A549 (cell line): ENCODE data around the gene TBC1D14. TPM values are rescaled to one million over a fixed set of nuclear protein-coding genes. Genes with fewer than 3 reads are reported as not detected.

Source experiments
- ATAC-seq, 2 experiments: fragments of 200-7000 bp in 1 of 2; fragments of >200 bp in 1 of 2; cut with Nextera tagmentation in 1 of 2; cut with Tn5 transposase in 1 of 2; 3 replicates each; pipeline versions ENCODE4 v1.8.0 to v1.9.1; 2018 to 2020; ENCODE audit warnings: mild to moderate bottlenecking in 1 of 2, moderate library complexity in 1 of 2
- CTCF ChIA-PET: fragments of 300-600 bp; sonication (Branson Sonifier 250); formaldehyde crosslinking; extraction: SDS; loops from one replicate; lab custom pipeline; 2021; ENCODE audit warnings: antibody characterized with exemption, inconsistent platforms; lab: Yijun Ruan, JAX
- POLR2A ChIA-PET: fragments of 350-600 bp; formaldehyde crosslinking; extraction: SDS; loops from one replicate; lab custom pipeline; 2021; ENCODE audit warnings: antibody characterized with exemption, inconsistent platforms; lab: Yijun Ruan, JAX
- DNase-seq, 2 experiments: peaks; one replicate each; pipeline versions ENCODE4 v3.0.0 to v3.0.0-alpha.2; 2011 to 2016; ENCODE audit warnings: low read depth in 1 of 2, low spot score in 1 of 2
- FAIRE-seq: peaks from 2 replicates; lab custom pipeline; 2011; peaks lifted over from hg19 to GRCh38; lab: Jason Lieb, UNC
- H3K27ac ChIP-seq, 2 experiments: fragments of >200 bp; sonication (Bioruptor Twin); formaldehyde crosslinking; 3 replicates each; pipeline ENCODE4 v1.5.1; 2016 to 2017
- H3K4me1 ChIP-seq: fragments of >200 bp; sonication (Bioruptor Twin); formaldehyde crosslinking; 3 replicates; pipeline ENCODE4 v1.6.1; 2016
- H3K4me2 ChIP-seq: fragments of >200 bp; sonication (Bioruptor Twin); formaldehyde crosslinking; 3 replicates; pipeline ENCODE4 v1.6.1; 2016
- H3K4me3 ChIP-seq: fragments of >200 bp; sonication (Bioruptor Twin); formaldehyde crosslinking; 3 replicates; pipeline ENCODE4 v1.5.1; 2016
- H3K9me3 ChIP-seq: fragments of >200 bp; sonication (Bioruptor Twin); formaldehyde crosslinking; 3 replicates; pipeline ENCODE4 v1.6.1; 2016
- BCL3 ChIP-seq: fragments of >200 bp; sonication (Bioruptor Twin); formaldehyde crosslinking; IDR thresholded peaks from 3 replicates; pipeline ENCODE4 v1.6.1; 2016
- CEBPB ChIP-seq, 2 experiments: fragments of >200 bp in 1 of 2; sonication (Bioruptor Twin) in 1 of 2; formaldehyde crosslinking in 1 of 2; IDR thresholded peaks; 2 replicates each; pipeline ENCODE4 v1.6.1; 2012 to 2016
- CHD2 ChIP-seq: fragments of 150-350 bp; IDR thresholded peaks from 2 replicates; pipeline ENCODE4 v1.6.1; 2014; ENCODE audit warnings: low read length; ENCODE audit not compliant: partially characterized antibody
- CTCF ChIP-seq: fragments of >200 bp; sonication (Bioruptor Twin); formaldehyde crosslinking; IDR thresholded peaks from 3 replicates; pipeline ENCODE4 v1.5.1; 2016
- E2F6 ChIP-seq: IDR thresholded peaks from 2 replicates; pipeline ENCODE4 v1.6.1; 2012; ENCODE audit warnings: low read depth, borderline replicate concordance
- EHF ChIP-seq: fragments of 250-450 bp; sonication (Bioruptor Pico); IDR thresholded peaks from 2 replicates; pipeline ENCODE4 v1.5.0; 2020; ENCODE audit warnings: mild to moderate bottlenecking
- EHMT2 ChIP-seq: fragments of 200-600 bp; sonication (generic); IDR thresholded peaks from 2 replicates; pipeline ENCODE4 v1.6.1; 2016; ENCODE audit warnings: antibody characterized with exemption, low read depth, mild to moderate bottlenecking, moderate library complexity
- FOSL2 ChIP-seq, 2 experiments: fragments of 450-650 bp in 1 of 2; fragments of >200 bp in 1 of 2; sonication (Bioruptor Twin) in 1 of 2; formaldehyde crosslinking; IDR thresholded peaks; 2 replicates each; pipeline versions ENCODE4 v1.5.0 to v1.6.1; 2016 to 2020; ENCODE audit warnings: mild to moderate bottlenecking in 1 of 2, moderate library complexity in 1 of 2
- HEYL ChIP-seq: fragments of 250-450 bp; sonication (Bioruptor Pico); IDR thresholded peaks from 2 replicates; pipeline ENCODE4 v1.8.0; 2021; ENCODE audit warnings: mild to moderate bottlenecking, moderate library complexity
- KDM5A ChIP-seq: fragments of 200-600 bp; sonication (generic); IDR thresholded peaks from 2 replicates; pipeline ENCODE4 v1.6.1; 2016; ENCODE audit warnings: antibody characterized with exemption, mild to moderate bottlenecking
- MAFK ChIP-seq: fragments of 450-650 bp; IDR thresholded peaks from 2 replicates; pipeline ENCODE4 v1.6.1; 2014; ENCODE audit not compliant: partially characterized antibody
- MAX ChIP-seq: IDR thresholded peaks from 2 replicates; pipeline ENCODE4 v1.6.1; 2012
- PHF8 ChIP-seq: fragments of 200-600 bp; sonication (generic); IDR thresholded peaks from 2 replicates; pipeline ENCODE4 v1.6.1; 2016; ENCODE audit warnings: low read depth, mild to moderate bottlenecking, antibody characterized with exemption, moderate library complexity, borderline replicate concordance
- RCOR1 ChIP-seq: fragments of 150-350 bp; IDR thresholded peaks from 2 replicates; pipeline ENCODE4 v1.6.1; 2014; ENCODE audit warnings: antibody characterized with exemption, low read length, low read depth
- SMC3 ChIP-seq: fragments of >200 bp; sonication (Bioruptor Twin); formaldehyde crosslinking; IDR thresholded peaks from 3 replicates; pipeline ENCODE4 v1.6.1; 2018; ENCODE audit warnings: inconsistent platforms
- SREBF2 ChIP-seq: fragments of 450-650 bp; IDR thresholded peaks from 2 replicates; pipeline ENCODE4 v1.6.1; 2014; ENCODE audit warnings: mild to moderate bottlenecking, moderate library complexity
- ZFP36 ChIP-seq: fragments of 450-650 bp; IDR thresholded peaks from 2 replicates; pipeline ENCODE4 v1.6.1; 2014; ENCODE audit warnings: borderline replicate concordance; ENCODE audit not compliant: partially characterized antibody
- ZNF302 ChIP-seq: fragments of 250-450 bp; sonication (Bioruptor Pico); IDR thresholded peaks from 2 replicates; pipeline ENCODE4 v1.9.0; 2021; ENCODE audit warnings: inconsistent platforms, mild to moderate bottlenecking, moderate library complexity
- ZSCAN20 ChIP-seq: fragments of 250-450 bp; sonication (Bioruptor Pico); IDR thresholded peaks from 2 replicates; pipeline ENCODE4 v1.8.0; 2022; ENCODE audit warnings: mild to moderate bottlenecking, moderate library complexity
- WGBS: methylation state at CpG from one replicate; pipeline ENCODE4 v1.1.6; 2017; ENCODE audit errors: missing lambda C conversion rate; 5-methylcytosine and 5-hydroxymethylcytosine counted together
- polyA plus RNA-seq, 4 experiments: library from polyadenylated mRNA; depleted of rRNA in 3 of 4; stranded (reverse); fragments of >200 nt; fragmentation: RNase III in 1 of 4; extraction: RNeasy Plus Mini Kit Qiagen cat#74134 plus additional on column Dnase treatment in 1 of 4; gene quantifications; 2 replicates in 3 of 4; 3 replicates in 1 of 4; pipeline ENCODE4 v1.2.3, GENCODE V29; 2011 to 2017
- TF ChIP-seq, protein P1 (sequence below): fragments of 450-650 bp; IDR thresholded peaks from 2 replicates; pipeline ENCODE4 v1.6.1; 2014; ENCODE audit warnings: antibody characterized with exemption
- TF ChIP-seq, protein P2 (sequence below): fragments of 150-350 bp; IDR thresholded peaks from 2 replicates; pipeline ENCODE4 v1.6.1; 2014; ENCODE audit warnings: low read depth, mild to moderate bottlenecking, low read length
- TF ChIP-seq, protein P3 (sequence below): fragments of 200-600 bp; sonication (generic); IDR thresholded peaks from 2 replicates; pipeline ENCODE4 v1.6.1; 2016; ENCODE audit warnings: antibody characterized with exemption, mild to moderate bottlenecking, moderate library complexity

The TBC1D14 gene
- polyA plus RNA-seq, 2 of the 4 experiments (the other 2 are of a cell fraction) = 30.2 to 39.0 TPM

DNA sequence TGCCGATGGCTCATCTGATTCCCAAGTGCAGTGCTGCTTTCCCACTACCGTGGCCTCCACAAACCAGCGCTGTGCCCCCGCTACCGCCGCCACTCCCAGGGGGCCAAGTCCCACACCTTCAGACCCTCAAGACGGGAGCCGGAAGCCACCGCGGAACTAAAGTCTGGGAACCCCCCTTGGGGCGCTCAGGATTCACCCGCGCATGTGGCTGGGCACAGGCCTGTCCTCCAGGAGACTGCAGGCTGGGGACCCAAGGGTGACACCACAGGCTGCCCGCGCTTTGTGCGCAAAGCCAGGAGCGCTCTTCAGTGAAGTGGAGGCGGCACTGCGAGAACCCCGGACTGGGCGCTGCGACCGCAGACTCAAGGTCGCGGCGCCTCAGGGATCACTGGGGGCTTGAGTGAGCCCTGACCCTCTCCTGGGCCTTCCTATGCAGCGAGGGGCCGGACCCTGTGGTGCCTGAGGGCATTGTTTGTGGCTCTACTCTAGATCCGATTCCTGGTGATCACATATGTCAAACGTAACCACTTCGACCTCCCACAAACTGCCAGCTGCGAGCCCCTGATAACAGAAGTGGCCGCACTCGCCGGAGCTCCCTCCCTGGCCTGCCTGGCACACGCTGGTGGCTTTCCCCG, 20.4 kb upstream of the TBC1D14 start:
- H3K27ac ChIP-seq = 0 out of 6 replicates have a peak overlapping the region, but pooled peaks of 1 of the 2 experiments have one; percentile 95
- POLR2A ChIA-PET = no interaction called here
- H3K4me2 ChIP-seq = no peak overlapping the region
- WGBS = 98% methylated on average over 19 of the region's 37 CpGs
- H3K9me3 ChIP-seq = peaks cover 12% of the 10 kb centered on the region; the same call in 2 of the 3 replicates
- H3K4me3 ChIP-seq = no peak overlapping the region
- CTCF ChIA-PET = interaction anchor here (1.3 to 1.4 kb wide), 2 partner anchors 16 to 186 kb away, joined by 3 to 6 read pairs; no protein-coding TSS in a partner anchor
- FAIRE-seq (no peak), DNase-seq (no peak), ATAC-seq (no peak)
- peaks cover 42% of the 10 kb centered on the region for H3K4me1 ChIP-seq
- TF ChIP-seq SMC3 (no peak), ZFP36 (no peak), KDM5A (no peak)

GRCh38 chr4:6889736-6890324, 19.8 kb upstream of the TBC1D14 start:
- Histone ChIP-seq H3K4me3 (no peak overlapping the region), H3K9me3 (peaks cover 12% of the 10 kb centered on the region; the same call in 2 of the 3 replicates), H3K4me1 (peaks cover 48% of the 10 kb centered on the region), H3K27ac (peak overlapping the region; percentile 90 to 95; a peak in 4 of 6 replicates), H3K4me2 (no peak overlapping the region)
- no peak for ATAC-seq
- POLR2A ChIA-PET = no interaction called here
- TF ChIP-seq EHMT2 = no peak
- no peak for TF ChIP-seq FOSL2 (IDR thresholded peaks at IDR 0.05)
- TF ChIP-seq FOSL2 (CRISPR knock-in tag; IDR thresholded peaks at IDR 0.05) = no peak
- TF ChIP-seq RCOR1 = no peak
- TF ChIP-seq SREBF2 = no peak
- TF ChIP-seq MAFK = no peak
- TF ChIP-seq E2F6 = no peak
- TF ChIP-seq PHF8 = no peak
- TF ChIP-seq, protein P1, sequence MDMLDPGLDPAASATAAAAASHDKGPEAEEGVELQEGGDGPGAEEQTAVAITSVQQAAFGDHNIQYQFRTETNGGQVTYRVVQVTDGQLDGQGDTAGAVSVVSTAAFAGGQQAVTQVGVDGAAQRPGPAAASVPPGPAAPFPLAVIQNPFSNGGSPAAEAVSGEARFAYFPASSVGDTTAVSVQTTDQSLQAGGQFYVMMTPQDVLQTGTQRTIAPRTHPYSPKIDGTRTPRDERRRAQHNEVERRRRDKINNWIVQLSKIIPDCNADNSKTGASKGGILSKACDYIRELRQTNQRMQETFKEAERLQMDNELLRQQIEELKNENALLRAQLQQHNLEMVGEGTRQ = no peak
- TF ChIP-seq BCL3 = no peak
- TF ChIP-seq, protein P2, sequence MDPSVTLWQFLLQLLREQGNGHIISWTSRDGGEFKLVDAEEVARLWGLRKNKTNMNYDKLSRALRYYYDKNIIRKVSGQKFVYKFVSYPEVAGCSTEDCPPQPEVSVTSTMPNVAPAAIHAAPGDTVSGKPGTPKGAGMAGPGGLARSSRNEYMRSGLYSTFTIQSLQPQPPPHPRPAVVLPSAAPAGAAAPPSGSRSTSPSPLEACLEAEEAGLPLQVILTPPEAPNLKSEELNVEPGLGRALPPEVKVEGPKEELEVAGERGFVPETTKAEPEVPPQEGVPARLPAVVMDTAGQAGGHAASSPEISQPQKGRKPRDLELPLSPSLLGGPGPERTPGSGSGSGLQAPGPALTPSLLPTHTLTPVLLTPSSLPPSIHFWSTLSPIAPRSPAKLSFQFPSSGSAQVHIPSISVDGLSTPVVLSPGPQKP = no peak
- TF ChIP-seq CTCF = no peak
- no peak for DNase-seq
- WGBS = 93% methylated on average over 8 of the region's 15 CpGs
- CTCF ChIA-PET = interaction anchor here (1.3 to 1.4 kb wide), 2 partner anchors 16 to 185 kb away, joined by 3 to 6 read pairs; no protein-coding TSS in a partner anchor
- no peak for FAIRE-seq

DNA sequence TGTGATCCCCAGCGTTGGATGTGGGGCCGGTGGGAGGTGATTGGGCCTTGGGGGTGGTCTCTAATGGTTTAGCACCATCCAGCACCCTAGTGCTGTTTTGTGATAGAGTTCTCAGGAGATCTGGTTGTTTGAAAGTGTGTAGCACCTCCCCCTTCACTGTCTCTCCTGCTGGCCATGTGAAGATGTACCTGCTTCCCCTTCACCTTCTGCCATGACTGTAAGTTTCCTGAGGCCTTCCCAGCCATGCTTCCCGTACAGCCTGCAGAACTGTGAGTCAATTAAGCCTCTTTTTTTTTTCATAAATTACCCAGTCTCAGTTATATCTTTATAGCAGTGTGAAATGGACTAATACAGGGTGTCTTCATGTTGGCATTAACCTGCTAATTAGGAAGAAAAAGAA, 19.3 kb upstream of the TBC1D14 start:
- H3K4me1 ChIP-seq = peaks cover 48% of the 10 kb centered on the region
- FAIRE-seq = no peak
- ATAC-seq = no peak
- no peak for DNase-seq
- POLR2A ChIA-PET = no interaction called here
- H3K4me3 ChIP-seq = no peak overlapping the region
- no peak overlapping the region for H3K4me2 ChIP-seq
- peaks cover 12% of the 10 kb centered on the region; the same call in 2 of the 3 replicates for H3K9me3 ChIP-seq
- CTCF ChIA-PET = no interaction called here
- 94% methylated on average over 3 of the region's 3 CpGs for WGBS
- H3K27ac ChIP-seq = peak overlapping the region; percentile 90 to 95
- TF ChIP-seq HEYL (CRISPR knock-in tag) (no peak), CHD2 (no peak), MAX (no peak), EHF (no peak), RCOR1 (no peak), ZNF302 (no peak), CEBPB (IDR thresholded peaks at IDR 0.05) (no peak), ZSCAN20 (CRISPR knock-in tag) (no peak)
- TF ChIP-seq, protein P3, sequence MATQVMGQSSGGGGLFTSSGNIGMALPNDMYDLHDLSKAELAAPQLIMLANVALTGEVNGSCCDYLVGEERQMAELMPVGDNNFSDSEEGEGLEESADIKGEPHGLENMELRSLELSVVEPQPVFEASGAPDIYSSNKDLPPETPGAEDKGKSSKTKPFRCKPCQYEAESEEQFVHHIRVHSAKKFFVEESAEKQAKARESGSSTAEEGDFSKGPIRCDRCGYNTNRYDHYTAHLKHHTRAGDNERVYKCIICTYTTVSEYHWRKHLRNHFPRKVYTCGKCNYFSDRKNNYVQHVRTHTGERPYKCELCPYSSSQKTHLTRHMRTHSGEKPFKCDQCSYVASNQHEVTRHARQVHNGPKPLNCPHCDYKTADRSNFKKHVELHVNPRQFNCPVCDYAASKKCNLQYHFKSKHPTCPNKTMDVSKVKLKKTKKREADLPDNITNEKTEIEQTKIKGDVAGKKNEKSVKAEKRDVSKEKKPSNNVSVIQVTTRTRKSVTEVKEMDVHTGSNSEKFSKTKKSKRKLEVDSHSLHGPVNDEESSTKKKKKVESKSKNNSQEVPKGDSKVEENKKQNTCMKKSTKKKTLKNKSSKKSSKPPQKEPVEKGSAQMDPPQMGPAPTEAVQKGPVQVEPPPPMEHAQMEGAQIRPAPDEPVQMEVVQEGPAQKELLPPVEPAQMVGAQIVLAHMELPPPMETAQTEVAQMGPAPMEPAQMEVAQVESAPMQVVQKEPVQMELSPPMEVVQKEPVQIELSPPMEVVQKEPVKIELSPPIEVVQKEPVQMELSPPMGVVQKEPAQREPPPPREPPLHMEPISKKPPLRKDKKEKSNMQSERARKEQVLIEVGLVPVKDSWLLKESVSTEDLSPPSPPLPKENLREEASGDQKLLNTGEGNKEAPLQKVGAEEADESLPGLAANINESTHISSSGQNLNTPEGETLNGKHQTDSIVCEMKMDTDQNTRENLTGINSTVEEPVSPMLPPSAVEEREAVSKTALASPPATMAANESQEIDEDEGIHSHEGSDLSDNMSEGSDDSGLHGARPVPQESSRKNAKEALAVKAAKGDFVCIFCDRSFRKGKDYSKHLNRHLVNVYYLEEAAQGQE = no peak
